Colonic mucosa (tissue), 2 donors: Measurements from ENCODE around the gene SETD1A. TPM values are rescaled to one million over a fixed set of nuclear protein-coding genes. Genes with fewer than 3 reads are reported as not detected.

Experiments
- total RNA-seq, 2 donors: library from RNA; stranded (reverse); fragmentation: NEBNext Ultra II Directional in 1 of 2; extraction: Animal tissue kit (Norgen Biotek cat#: 25700) in 1 of 2; gene quantifications; one replicate each; pipeline ENCODE4 v1.2.1, GENCODE V29; 2021
- donor health status: DM: no; HTN: no; CAD: no.
- donor health status: DM: no; HTN: no; CAD: no.

Gene SETD1A
- total RNA-seq, 2 donors from 2014 or later, result 11.6 to 15.9 TPM

Other genes starting within 250 kb of the SETD1A start
- gene PHKG2, start 209.3 kb upstream of the SETD1A start, total RNA-seq, result 10 to 100 TPM; 33.6 to 47.8 TPM
- 10 to 100 TPM in 1 of 2 donors, 1 to 10 TPM in 1; 8.6 to 12.7 TPM for gene CFAP119, start 195.7 kb upstream of the SETD1A start, total RNA-seq
- gene RNF40, start 195.4 kb upstream of the SETD1A start, total RNA-seq, result 100 to 1,000 TPM in 1 of 2 donors, 10 to 100 TPM in 1; 94.6 to 117 TPM
- gene ZNF629, start 170.5 kb upstream of the SETD1A start, total RNA-seq, result 10 to 100 TPM; 11.8 to 15.2 TPM
- 10 to 100 TPM; 19.9 to 34.5 TPM for gene BCL7C, start 63.7 kb upstream of the SETD1A start, total RNA-seq
- 1 to 10 TPM in 1 of 2 donors, under 1 TPM in 1; 0.72 to 1.6 TPM for gene CTF1, start 61.1 kb upstream of the SETD1A start, total RNA-seq
- 10 to 100 TPM; 21.9 to 44.8 TPM for gene FBXL19, start 34.2 kb upstream of the SETD1A start, total RNA-seq
- 10 to 100 TPM; 14.3 to 22.1 TPM for gene ORAI3, start 8.7 kb upstream of the SETD1A start, total RNA-seq
- gene HSD3B7, start 27.5 kb downstream of the SETD1A start, total RNA-seq, result 10 to 100 TPM; 19.0 to 20.9 TPM
- gene STX1B, start 52.9 kb downstream of the SETD1A start, total RNA-seq, result under 1 TPM; 0.35 to 0.52 TPM
- 10 to 100 TPM; 70.8 to 71.4 TPM for gene STX4, start 75.8 kb downstream of the SETD1A start, total RNA-seq
- 10 to 100 TPM in 1 of 2 donors, 1 to 10 TPM in 1; 7.8 to 12.8 TPM for gene ZNF668, start 116.5 kb downstream of the SETD1A start, total RNA-seq
- gene ZNF646, start 116.7 kb downstream of the SETD1A start, total RNA-seq, result 10 to 100 TPM; 18.4 to 20.0 TPM
- 1 to 10 TPM in 1 of 2 donors, under 1 TPM in 1; 0.77 to 2.6 TPM for gene PRSS53, start 131.2 kb downstream of the SETD1A start, total RNA-seq
- 10 to 100 TPM; 39.5 to 50.3 TPM for gene VKORC1, start 137.0 kb downstream of the SETD1A start, total RNA-seq
- 10 to 100 TPM; 41.3 to 43.4 TPM for gene BCKDK, start 150.6 kb downstream of the SETD1A start, total RNA-seq
- 10 to 100 TPM; 42.2 to 69.5 TPM for gene KAT8, start 159.9 kb downstream of the SETD1A start, total RNA-seq
- 100 to 1,000 TPM; 337 to 347 TPM for gene PRSS8, start 178.0 kb downstream of the SETD1A start, total RNA-seq
- 1 to 10 TPM; 3.6 to 6.4 TPM for gene PRSS36, start 192.3 kb downstream of the SETD1A start, total RNA-seq
- 100 to 1,000 TPM; 134 to 252 TPM for gene FUS, start 222.4 kb downstream of the SETD1A start, total RNA-seq
- 100 to 1,000 TPM; 118 to 119 TPM for gene PYCARD, start 245.0 kb downstream of the SETD1A start, total RNA-seq